Stomach (tissue), 4 donors: ENCODE measurements around the gene CENPO.

ENCODE experiments used
- EP300 ChIP-seq: sonication (generic); formaldehyde crosslinking; IDR thresholded peaks from one replicate; pipeline ENCODE4 v1.6.1; 2017; ENCODE audit warnings: antibody characterized with exemption
- POLR2A ChIP-seq, 4 donors: fragments of 450-650 bp; IDR thresholded peaks; one replicate each; pipeline ENCODE4 v1.6.1; 2016; ENCODE audit warnings: antibody characterized with exemption in 4 of 4, control low read depth in 2 of 4, mild to moderate bottlenecking in 1 of 4, moderate library complexity in 1 of 4
- POLR2AphosphoS5 ChIP-seq, 3 donors: sonication (generic); formaldehyde crosslinking; IDR thresholded peaks; one replicate each; pipeline ENCODE4 v1.6.1; 2016; ENCODE audit warnings: antibody characterized with exemption in 3 of 3
- TF ChIP-seq, protein P1 (sequence below), 7 experiments: fragments of 450-650 bp in 4 of 7; fragments of 200-600 bp in 3 of 7; sonication (generic) in 3 of 7; IDR thresholded peaks; one replicate each; pipeline ENCODE4 v1.5.1; 2016 to 2019; ENCODE audit warnings: antibody characterized with exemption in 7 of 7, control low read depth in 2 of 7, mild to moderate bottlenecking in 1 of 7

GRCh38 chr2:24863641-24864040 lies 70.4 kb downstream of the CENPO start:
- TF ChIP-seq, protein P1, sequence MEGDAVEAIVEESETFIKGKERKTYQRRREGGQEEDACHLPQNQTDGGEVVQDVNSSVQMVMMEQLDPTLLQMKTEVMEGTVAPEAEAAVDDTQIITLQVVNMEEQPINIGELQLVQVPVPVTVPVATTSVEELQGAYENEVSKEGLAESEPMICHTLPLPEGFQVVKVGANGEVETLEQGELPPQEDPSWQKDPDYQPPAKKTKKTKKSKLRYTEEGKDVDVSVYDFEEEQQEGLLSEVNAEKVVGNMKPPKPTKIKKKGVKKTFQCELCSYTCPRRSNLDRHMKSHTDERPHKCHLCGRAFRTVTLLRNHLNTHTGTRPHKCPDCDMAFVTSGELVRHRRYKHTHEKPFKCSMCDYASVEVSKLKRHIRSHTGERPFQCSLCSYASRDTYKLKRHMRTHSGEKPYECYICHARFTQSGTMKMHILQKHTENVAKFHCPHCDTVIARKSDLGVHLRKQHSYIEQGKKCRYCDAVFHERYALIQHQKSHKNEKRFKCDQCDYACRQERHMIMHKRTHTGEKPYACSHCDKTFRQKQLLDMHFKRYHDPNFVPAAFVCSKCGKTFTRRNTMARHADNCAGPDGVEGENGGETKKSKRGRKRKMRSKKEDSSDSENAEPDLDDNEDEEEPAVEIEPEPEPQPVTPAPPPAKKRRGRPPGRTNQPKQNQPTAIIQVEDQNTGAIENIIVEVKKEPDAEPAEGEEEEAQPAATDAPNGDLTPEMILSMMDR (IDR thresholded peaks at IDR 0.05): no peak
- TF ChIP-seq POLR2A (IDR thresholded peaks at IDR 0.05) (no peak), POLR2AphosphoS5 (IDR thresholded peaks at IDR 0.05) (no peak), EP300 (no peak)
